Muscle of leg (tissue), 11 donors: ENCODE measurements around the gene CAPS. TPM values are rescaled to one million over a fixed set of nuclear protein-coding genes. Genes with fewer than 3 reads are reported as not detected.
"Not testable (repeated sequence)": the region's sequence is repeated elsewhere in the genome, so short reads cannot be mapped to it uniquely, and the experiment has no call there.

Source experiments
- DNase-seq: peaks from one replicate; pipeline ENCODE4 v3.0.0; 2013
- H3K27ac ChIP-seq: one replicate; pipeline ENCODE4 v1.5.1; 2013; ENCODE audit warnings: mild to moderate bottlenecking, low read length, control low read depth
- H3K27me3 ChIP-seq: one replicate; pipeline ENCODE4 v1.6.1; 2013; ENCODE audit warnings: low read length; ENCODE audit not compliant: control insufficient read depth, insufficient read depth
- H3K36me3 ChIP-seq: one replicate; pipeline ENCODE4 v1.6.1; 2013; ENCODE audit warnings: low read length; ENCODE audit not compliant: control insufficient read depth, insufficient read depth
- H3K4me1 ChIP-seq: one replicate; pipeline ENCODE4 v1.6.1; 2013; ENCODE audit warnings: low read length; ENCODE audit not compliant: control insufficient read depth, insufficient read depth
- H3K4me3 ChIP-seq: one replicate; pipeline ENCODE4 v1.5.1; 2013; ENCODE audit warnings: low read length, control low read depth
- H3K9me3 ChIP-seq: replicated peaks from 2 replicates; pipeline ENCODE4 v1.6.1; 2013; ENCODE audit warnings: low read depth, low read length; ENCODE audit not compliant: control insufficient read depth
- WGBS: methylation state at CpG from one replicate; pipeline ENCODE4 v1.1.5; 2013; ENCODE audit warnings: missing lambda C conversion rate; ENCODE audit not compliant: insufficient coverage; 5-methylcytosine and 5-hydroxymethylcytosine counted together
- polyA plus RNA-seq, 8 donors: library from polyadenylated mRNA; unstranded; fragments of 120-200 nt; gene quantifications; one replicate each; pipeline versions ENCODE4 v1.2.1 to v1.2.3, GENCODE V29; 2013; ENCODE audit warnings: inconsistent platforms in 1 of 8, low replicate concordance in 1 of 8; ENCODE audit not compliant: insufficient read length in 8 of 8, insufficient read depth in 1 of 8
- total RNA-seq: library from RNA; stranded (reverse); fragments of 120-200 nt; gene quantifications from one replicate; pipeline ENCODE4 v1.2.4, GENCODE V29; 2013

Gene CAPS
- total and polyA plus RNA-seq, 9 donors: 3.9 to 10.1 (median 6.3) TPM

DNA sequence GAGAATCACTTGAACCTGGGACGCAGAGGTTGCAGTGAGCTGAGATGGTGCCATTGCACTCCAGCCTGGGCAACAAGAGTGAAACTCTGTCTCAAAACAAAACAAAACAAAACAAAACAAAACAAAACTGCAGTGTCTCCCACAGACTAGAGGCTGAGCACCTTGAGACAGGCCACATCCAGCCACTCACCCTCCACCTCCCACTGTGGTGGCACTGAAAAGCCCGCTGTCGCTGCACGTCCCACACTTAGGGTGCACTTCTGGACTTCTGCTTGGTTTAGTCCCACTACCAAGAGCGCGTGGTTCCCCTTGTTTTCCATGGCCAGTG, 47.6 kb downstream of the CAPS start:
- Histone ChIP-seq H3K36me3 (peaks cover 23% of the 10 kb centered on the region), H3K4me1 (peaks cover 42% of the 10 kb centered on the region), H3K27ac (peak overlapping the region; percentile 74)
- H3K27me3 ChIP-seq, DNase-seq, H3K9me3 ChIP-seq, H3K4me3 ChIP-seq: not testable (repeated sequence)
- 84% methylated on average over 5 of the region's 6 CpGs for WGBS

DNA sequence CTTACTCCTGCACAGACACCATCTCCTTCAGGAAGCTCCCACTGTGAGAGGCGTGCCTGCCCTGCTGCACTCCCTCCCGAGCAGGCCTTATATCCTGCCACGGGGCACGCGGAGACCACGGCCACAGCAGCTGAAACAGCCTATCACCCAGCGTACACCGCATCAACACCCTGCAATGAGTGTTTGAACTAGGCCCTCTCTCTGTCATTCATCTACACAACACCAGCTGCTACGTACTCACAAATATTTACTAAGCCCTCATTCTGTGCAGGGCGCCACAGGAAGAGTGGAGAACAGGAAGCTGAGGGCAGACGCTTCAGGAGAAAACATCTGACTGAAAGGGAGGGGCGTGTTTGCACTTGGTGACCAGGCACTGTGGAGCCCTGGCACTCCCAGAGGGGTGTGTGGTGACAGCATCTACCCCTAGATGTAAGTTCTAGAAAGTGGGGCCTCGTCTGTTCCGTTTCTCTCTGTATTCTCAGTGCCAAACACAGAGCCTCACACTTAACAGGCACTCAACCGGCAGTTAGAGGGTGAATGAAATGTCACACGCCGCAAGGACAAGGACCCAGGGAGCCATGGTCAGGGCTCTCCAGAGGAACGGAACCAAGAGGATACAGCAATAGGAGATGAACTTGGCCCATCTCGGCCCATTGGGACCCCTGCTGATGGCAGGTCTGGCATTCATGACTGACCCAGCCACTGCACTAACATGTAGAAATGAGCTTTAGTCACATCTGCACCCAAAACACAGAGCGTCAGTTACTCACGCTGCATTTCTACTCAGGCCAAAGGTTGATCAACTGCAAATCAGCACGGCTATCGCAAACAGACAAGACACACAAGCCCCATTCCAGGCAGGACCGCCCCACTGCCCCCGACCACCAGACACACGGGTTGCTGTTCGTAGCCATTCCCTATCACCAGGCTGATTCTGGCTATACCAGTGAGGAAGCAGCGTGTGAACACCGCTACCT, 48.2 kb downstream of the CAPS start:
- Histone ChIP-seq H3K4me3 (no peak overlapping the region), H3K4me1 (peaks cover 42% of the 10 kb centered on the region)

DNA sequence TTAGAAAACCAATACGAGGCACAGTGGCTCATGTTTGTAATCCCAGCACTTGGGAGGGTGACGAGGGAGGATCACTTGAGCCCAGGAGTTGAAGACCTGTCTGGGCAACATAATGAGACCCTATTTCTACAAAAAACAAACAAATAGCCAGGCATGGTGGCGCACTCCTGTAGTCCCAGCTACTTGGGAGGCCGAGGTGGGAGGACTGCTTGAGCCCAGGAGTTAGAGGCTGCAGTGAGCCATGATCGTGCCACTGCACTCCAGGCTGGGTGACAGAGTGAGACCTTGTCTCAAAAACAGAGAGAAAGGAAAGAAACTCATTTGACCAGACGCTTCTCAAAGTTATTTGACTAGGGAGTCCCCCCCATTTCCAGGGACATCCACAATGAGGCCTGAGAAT, 49.2 kb downstream of the CAPS start:
- peaks cover 52% of the 10 kb centered on the region for H3K4me1 ChIP-seq
- not testable (repeated sequence) for H3K4me3 ChIP-seq, H3K9me3 ChIP-seq, DNase-seq, H3K27me3 ChIP-seq, H3K27ac ChIP-seq
- WGBS: 77% methylated on average over 5 of the region's 6 CpGs
- H3K36me3 ChIP-seq: peaks cover 20% of the 10 kb centered on the region

More for the DNA sequence above, 48.2 kb downstream of the CAPS start:
- Histone ChIP-seq H3K27ac (peak overlapping the region; percentile 74), H3K36me3 (peaks cover 23% of the 10 kb centered on the region), H3K27me3 (no peaks in the 10 kb centered on the region), H3K9me3 (no peaks in the 10 kb centered on the region)
- WGBS: 53% methylated on average over 18 of the region's 29 CpGs
- DNase-seq: peak; percentile 58

DNA sequence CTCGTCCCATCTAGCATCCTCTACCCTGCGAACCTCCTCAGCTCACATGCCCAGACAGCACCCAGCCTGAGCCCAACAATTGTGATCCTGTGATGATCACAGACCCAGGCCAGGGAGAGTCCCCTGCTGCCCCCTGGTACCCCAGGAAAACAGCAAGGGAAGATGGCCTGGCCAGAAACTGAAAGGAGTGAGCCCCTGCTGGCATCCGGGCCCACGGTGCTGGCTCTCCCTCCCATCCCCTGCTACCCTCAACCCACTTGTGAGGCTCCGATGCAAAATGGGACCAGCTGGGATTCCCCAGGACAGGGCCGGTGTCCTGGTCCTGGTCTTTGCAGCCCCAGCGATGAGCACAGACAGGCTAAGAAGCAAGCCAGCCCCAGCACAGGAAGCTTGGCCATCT, 49.8 kb downstream of the CAPS start:
- peaks cover 58% of the 10 kb centered on the region for H3K4me1 ChIP-seq
- DNase-seq: no peak
- H3K9me3 ChIP-seq: no peaks in the 10 kb centered on the region
- WGBS: 89% methylated on average over 7 of the region's 7 CpGs
- no peak overlapping the region for H3K27ac ChIP-seq
- H3K27me3 ChIP-seq: no peaks in the 10 kb centered on the region
- peaks cover 20% of the 10 kb centered on the region for H3K36me3 ChIP-seq
- no peak overlapping the region for H3K4me3 ChIP-seq

DNA sequence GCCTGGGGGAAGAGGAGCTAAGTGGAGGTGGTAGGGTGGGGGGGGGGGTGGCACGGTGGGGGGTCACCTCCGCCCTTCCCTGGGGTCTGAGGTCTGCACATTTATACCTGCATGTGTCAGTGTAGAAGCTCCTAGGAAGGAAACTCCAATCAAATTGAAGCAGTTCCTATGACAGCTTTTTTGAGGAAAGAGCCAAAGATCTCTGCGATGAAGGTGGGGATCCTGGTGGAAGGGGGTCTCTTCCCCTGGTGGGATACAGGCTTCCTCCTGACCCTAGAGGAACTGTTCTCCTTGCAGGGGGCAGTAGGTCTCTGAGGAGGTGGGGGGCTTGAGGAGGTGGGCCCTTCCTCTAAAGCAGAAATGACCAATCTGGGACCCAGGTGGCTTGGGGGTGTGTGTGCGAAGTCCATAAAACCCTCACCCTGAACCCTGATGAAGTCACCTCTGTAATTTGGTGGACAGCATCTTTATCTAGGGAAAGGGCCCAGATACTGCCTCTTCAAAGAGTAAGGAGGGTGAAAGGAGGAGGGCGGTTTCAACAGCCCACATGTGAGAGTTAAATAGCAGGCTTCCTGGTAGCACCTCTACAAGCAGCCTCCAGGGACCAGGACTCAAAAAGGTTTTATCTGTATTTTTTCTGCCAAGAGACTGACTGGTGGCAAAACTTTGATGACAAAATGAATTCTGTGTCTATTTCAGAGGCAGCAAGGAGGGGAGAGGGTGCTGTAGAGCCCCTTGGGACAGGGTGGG, 50.9 kb downstream of the CAPS start:
- no peaks in the 10 kb centered on the region for H3K27me3 ChIP-seq
- 70% methylated on average over 2 of the region's 5 CpGs for WGBS
- peaks cover 22% of the 10 kb centered on the region for H3K36me3 ChIP-seq
- no peak for DNase-seq
- no peak overlapping the region for H3K27ac ChIP-seq
- H3K4me1 ChIP-seq: peaks cover 59% of the 10 kb centered on the region
- H3K9me3 ChIP-seq: no peaks in the 10 kb centered on the region
- no peak overlapping the region for H3K4me3 ChIP-seq

Other genes starting within 250 kb of the CAPS start
- 122 TPM for gene MICOS13, start 233.7 kb upstream of the CAPS start, total RNA-seq
- 100 to 1,000 TPM in 2 of 8 donors, 10 to 100 TPM in 6; 74.4 to 115 (median 90.0) TPM for gene MICOS13, start 233.7 kb upstream of the CAPS start, polyA plus RNA-seq
- gene HSD11B1L, start 233.2 kb upstream of the CAPS start, total RNA-seq: 5.9 TPM
- 1 to 10 TPM; 4.2 to 6.7 (median 5.5) TPM for gene HSD11B1L, start 233.2 kb upstream of the CAPS start, polyA plus RNA-seq
- gene RPL36, start 224.0 kb upstream of the CAPS start, total RNA-seq: 1,960 TPM
- 1,000 to 10,000 TPM; 1,213 to 1,750 (median 1,363) TPM for gene RPL36, start 224.0 kb upstream of the CAPS start, polyA plus RNA-seq
- gene LONP1, start 194.1 kb upstream of the CAPS start, total RNA-seq: 34.9 TPM
- gene LONP1, start 194.1 kb upstream of the CAPS start, polyA plus RNA-seq: 10 to 100 TPM; 47.7 to 63.9 (median 53.1) TPM
- not detected for gene CATSPERD, start 193.6 kb upstream of the CAPS start, total RNA-seq
- gene CATSPERD, start 193.6 kb upstream of the CAPS start, polyA plus RNA-seq: under 1 TPM in 1 of 8 donors, not detected in 7; 0.16 TPM
- 1.4 TPM for gene PRR22, start 129.5 kb upstream of the CAPS start, total RNA-seq
- 1 to 10 TPM in 7 of 8 donors, under 1 TPM in 1; 0.86 to 2.7 (median 1.3) TPM for gene PRR22, start 129.5 kb upstream of the CAPS start, polyA plus RNA-seq
- gene DUS3L, start 123.1 kb upstream of the CAPS start, total RNA-seq: 17.7 TPM
- gene DUS3L, start 123.1 kb upstream of the CAPS start, polyA plus RNA-seq: 10 to 100 TPM; 16.3 to 26.6 (median 21.3) TPM
- gene NRTN, start 109.2 kb upstream of the CAPS start, total RNA-seq: 0.44 TPM
- gene NRTN, start 109.2 kb upstream of the CAPS start, polyA plus RNA-seq: 1 to 10 TPM in 2 of 8 donors, under 1 TPM in 6; 0.17 to 1.5 (median 0.37) TPM
- not detected for gene FUT6, start 74.6 kb upstream of the CAPS start, total RNA-seq
- under 1 TPM in 2 of 8 donors, not detected in 6; 0.05 to 0.09 TPM for gene FUT6, start 74.6 kb upstream of the CAPS start, polyA plus RNA-seq
- 0.09 TPM for gene FUT3, start 62.8 kb upstream of the CAPS start, total RNA-seq
- under 1 TPM in 4 of 8 donors, not detected in 4; 0.06 to 0.38 (median 0.30) TPM for gene FUT3, start 62.8 kb upstream of the CAPS start, polyA plus RNA-seq
- not detected for gene FUT5, start 43.7 kb upstream of the CAPS start, total RNA-seq
- gene FUT5, start 43.7 kb upstream of the CAPS start, polyA plus RNA-seq: under 1 TPM in 2 of 8 donors, not detected in 6; 0.10 to 0.12 TPM
- gene NDUFA11, start 10.5 kb upstream of the CAPS start, total RNA-seq: 312 TPM
- 100 to 1,000 TPM; 168 to 243 (median 200) TPM for gene NDUFA11, start 10.5 kb upstream of the CAPS start, polyA plus RNA-seq
- gene VMAC, start 9.4 kb upstream of the CAPS start, total RNA-seq: 4.5 TPM
- 1 to 10 TPM; 2.0 to 4.4 (median 3.6) TPM for gene VMAC, start 9.4 kb upstream of the CAPS start, polyA plus RNA-seq
- gene RANBP3, start 63.9 kb downstream of the CAPS start, total RNA-seq: 29.2 TPM
- 10 to 100 TPM; 38.0 to 52.4 (median 45.3) TPM for gene RANBP3, start 63.9 kb downstream of the CAPS start, polyA plus RNA-seq
- gene RFX2, start 196.2 kb downstream of the CAPS start, total RNA-seq: 5.5 TPM
- 10 to 100 TPM in 1 of 8 donors, 1 to 10 TPM in 7; 5.2 to 17.6 (median 9.5) TPM for gene RFX2, start 196.2 kb downstream of the CAPS start, polyA plus RNA-seq
- gene ACSBG2, start 221.4 kb downstream of the CAPS start, total RNA-seq: not detected
- under 1 TPM in 7 of 8 donors, not detected in 1; 0.24 to 0.76 (median 0.52) TPM for gene ACSBG2, start 221.4 kb downstream of the CAPS start, polyA plus RNA-seq